Muscle of arm (tissue), 12 donors: Measurements from ENCODE around the gene DAG1. TPM values are rescaled to one million over a fixed set of nuclear protein-coding genes. Genes with fewer than 3 reads are reported as not detected.
A peak's percentile ranks its signal among the peaks of the same experiment; 100 is the strongest.
"Not testable (repeated sequence)": the region's sequence is repeated elsewhere in the genome, so short reads cannot be mapped to it uniquely, and the experiment has no call there.

ENCODE experiments used
- DNase-seq: peaks from one replicate; pipeline ENCODE4 v3.0.0-alpha.2; 2013
- polyA plus RNA-seq, 12 donors: library from polyadenylated mRNA; unstranded; fragments of 120-200 nt; gene quantifications; one replicate each; pipeline ENCODE4 v1.2.1, GENCODE V29; 2013; ENCODE audit not compliant: insufficient read length in 12 of 12

DAG1 gene
- polyA plus RNA-seq, 12 donors, result 108 to 281 (median 232) TPM; not detected in 1

DNA sequence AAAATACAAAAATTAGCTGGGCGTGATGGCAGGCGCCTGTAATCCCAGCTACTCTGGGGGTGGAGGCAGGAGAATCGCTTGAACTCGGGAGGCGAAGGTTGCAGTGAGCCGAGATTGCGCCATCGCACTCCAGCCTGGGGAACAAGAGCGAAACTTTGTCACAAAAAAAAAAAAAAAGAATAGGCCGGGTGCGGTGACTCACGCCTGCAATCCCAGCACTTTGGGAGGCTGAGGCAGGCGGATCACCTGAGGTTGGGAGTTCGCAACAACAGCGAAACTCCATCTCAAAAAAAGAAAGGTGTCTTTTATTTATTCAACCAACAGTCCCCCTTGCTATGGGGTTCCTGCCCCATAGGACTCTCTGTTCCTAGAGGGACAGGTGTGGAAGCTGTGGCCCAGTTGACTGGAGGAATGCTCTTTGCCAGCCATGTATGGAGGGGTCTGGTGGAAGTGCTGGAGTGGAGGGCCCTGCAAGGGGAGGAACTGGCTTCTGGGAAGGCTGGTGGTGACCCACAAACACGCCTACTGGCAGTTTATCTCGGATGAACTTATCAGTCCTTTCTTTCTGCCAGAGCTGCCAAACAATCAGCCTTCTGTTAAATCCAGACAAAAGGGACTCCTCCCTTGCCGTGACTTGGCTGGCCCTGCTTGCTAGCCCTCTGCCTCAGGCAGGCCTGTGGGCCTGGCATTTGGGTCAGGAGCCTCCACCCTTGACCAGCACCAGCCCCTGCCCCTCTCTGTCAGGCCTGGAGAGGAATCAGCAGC lies 4.6 kb upstream of the DAG1 start:
- DNase-seq, result no peak

DNA sequence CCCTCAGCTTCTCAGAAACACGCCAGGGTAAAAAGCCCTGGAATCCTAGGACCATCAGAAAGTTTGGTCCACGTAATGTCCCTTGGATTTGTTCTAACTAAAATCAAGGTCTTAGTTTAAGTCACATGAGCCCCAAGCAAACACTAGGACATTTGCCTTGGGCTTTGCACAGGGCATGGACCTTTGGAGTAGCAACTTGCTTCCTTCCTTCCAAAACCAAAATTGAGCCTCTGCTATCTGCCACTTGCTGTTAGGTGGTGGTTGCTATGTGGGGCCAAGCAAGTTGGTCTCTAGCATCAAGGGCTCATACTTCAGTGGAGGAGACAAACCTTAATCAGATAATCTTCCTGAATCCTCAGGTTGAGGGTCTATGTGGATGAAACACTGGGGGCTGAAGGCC lies 4.0 kb upstream of the DAG1 start:
- DNase-seq, result no peak

DNA sequence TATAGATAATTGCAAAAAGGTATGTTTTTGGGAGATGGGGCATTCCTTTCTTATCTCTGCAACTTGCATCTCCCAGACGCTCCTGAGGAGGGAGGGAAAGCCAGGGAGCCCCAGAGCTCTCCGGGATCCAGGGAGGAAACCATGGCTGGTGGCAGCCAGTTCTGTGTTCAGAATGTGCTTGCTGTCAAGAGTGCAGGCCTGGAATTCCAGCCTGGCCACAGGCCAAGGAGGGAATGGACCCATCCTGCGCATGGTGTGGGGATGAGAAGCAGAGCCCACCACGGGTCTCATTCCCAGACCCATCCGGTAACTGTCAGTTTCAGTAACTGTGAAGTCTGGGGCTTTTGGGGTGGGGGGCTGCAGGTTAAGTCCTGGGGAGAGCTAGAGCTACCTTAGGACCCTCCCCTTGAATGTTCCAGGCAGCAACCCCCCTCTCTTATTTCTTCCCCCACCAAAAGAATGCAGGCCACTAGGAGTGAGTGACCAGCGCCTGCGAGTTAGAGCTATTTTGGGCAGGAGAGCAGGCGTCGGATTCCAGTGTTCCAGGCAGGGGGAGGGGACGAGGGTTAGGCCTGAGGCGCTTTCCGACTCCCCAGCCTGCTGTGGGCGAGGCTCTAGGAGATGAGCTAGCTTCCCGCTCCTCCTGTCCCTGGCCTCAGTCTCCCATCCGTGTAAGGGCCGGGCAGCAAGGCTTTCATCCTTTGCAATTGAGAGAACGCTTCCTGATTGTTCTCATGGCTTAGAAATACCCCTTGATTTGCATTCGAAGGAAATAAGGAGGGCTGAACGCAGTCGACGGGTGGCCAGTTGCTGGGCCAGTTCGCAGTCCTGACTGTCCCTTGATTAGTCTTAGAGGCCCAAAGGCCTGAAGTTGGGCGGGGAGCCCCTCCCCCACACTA lies 781 bp upstream of the DAG1 start:
- peak; percentile 89 for DNase-seq

DNA sequence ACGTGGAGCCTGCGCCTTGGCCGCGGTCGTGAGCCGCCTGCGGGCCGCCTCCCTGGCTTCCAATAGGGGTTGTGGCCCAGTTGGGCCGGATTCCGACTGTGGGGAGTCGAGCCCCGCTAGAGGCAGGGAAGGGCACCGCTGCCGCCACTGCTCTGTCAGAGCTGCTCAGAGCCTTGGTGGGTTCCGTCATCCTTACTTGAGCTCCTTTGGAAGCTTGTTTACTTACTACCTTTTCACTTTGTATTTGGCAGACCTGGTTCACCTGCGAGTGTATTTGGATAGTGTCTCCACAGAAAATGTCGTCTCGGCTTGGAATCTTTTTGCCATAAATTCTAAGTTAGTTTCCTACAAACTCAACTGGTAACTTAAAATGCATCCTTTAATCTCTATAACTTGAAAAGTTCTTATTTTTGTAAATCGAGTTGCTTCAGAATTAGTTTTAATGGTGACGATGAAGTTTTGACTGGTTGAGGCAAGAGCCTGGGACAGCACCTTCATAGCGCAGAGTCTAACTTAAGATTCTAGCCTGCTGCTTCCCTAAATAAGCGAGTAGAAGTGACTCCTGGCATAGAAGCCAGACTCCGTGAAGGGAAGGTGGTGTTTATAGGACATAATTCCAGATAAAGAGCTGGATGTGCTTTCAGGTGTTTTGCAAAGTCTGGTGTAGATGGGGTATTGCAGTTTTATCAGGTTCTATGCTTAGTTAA lies 800 bp downstream of the DAG1 start:
- DNase-seq, result no peak

DNA sequence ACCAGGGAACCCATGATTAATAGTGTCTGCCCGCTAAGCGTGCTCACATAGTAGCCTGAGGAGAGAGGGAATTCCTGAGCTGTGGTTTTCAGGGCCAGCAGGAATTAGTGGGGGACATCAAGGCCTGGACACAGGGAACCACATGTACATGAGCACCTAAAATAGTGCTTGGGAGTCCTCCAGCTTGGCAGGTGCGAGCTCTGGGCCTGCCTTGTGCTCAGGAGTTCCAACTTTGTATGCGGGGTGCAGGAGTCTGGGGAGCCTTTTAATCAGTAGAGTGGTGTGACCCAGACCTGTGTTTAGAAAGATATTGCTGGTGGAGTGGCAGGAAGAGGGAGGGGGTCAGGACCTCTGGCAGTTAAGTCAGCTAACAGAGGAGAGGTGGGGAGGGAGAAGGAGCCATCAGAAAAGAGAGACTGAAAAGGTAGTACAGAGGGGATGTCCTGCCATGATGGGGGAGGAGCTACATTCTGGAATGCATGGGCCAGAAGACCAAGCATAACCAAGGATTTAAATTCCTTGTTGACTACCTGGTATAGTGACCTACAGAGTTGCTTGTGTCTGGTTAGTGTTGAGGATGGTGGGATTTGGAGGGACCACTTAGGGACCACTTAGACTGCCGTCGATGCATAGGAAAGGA lies 1.9 kb downstream of the DAG1 start:
- DNase-seq, result no peak

DNA sequence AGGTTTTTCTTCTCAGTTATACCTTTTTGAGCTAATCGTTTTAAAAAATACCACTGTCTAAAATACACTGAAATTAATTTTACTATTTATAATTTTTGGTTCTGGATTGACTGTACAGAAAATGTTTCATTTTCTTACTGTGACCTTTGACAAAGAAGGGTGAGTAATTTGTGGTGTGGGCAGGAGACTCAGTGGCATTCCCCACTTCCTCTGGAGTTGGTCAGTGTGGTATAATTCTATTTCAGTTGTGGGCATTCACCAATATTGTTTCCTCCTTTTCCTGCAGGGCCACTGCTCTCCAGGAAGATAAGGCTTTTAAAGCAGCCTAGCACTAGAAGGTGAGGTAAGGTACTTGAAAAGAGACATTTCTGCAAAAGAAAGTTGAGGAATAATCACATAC lies 6.5 kb downstream of the DAG1 start:
- no peak for DNase-seq

DNA sequence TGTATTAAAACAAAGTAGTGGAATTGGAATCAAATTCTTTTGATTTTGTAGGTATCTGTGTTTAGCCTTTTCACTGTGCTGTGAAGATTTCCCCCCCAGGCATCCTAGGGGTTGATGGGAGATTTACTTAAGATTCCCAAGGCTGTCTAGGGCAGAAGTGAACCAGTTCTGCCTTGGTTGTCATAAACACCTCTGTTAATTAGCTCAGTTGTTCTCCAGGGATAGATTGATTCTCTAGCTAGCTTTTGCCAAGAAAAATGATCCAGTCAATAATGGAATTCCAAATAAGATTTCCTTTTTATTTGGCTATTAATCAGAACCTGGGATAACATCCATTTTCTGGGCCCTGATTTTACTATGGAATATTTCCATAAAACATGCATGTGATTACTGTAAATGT lies 12.7 kb downstream of the DAG1 start:
- DNase-seq, result no peak

DNA sequence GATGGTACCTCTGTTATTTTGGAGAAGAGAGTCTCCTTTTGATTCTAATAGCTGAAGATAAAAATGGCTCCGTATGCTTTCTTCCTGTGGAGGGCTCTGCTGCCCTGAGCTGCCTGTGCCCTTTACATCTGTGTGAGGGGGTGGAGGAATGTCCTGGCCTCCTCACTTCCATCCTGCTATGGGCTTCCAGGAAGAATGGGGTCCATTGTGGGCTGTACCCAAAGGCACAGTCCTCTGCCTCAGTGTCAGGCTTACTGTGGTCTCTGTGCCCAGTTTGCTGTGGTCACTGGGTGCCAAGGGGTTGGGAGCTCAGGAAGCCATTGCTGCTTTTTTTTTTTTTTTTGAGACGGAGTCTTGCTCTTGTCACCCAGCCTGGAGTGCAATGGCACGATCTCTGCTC lies 14.4 kb downstream of the DAG1 start:
- DNase-seq, result no peak

DNA sequence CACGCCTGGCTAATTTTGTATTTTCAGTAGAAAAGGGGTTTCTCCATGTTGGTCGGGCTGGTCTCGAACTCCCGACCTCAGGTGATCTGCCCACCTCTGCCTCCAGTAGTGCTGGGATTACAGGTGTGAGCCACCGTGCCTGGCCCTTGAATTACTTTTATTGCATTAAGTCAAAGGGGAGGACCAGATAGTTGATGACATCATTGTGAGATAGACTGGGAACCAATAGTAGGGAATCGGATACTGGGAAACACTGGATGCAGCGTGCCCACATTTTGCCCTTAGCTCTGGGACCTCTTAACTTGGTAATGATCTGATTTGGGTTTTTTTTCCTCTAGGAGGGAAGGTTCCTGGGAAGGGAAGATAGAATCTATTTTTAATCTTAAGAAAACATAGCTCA lies 19.2 kb downstream of the DAG1 start:
- DNase-seq, result no peak

DNA sequence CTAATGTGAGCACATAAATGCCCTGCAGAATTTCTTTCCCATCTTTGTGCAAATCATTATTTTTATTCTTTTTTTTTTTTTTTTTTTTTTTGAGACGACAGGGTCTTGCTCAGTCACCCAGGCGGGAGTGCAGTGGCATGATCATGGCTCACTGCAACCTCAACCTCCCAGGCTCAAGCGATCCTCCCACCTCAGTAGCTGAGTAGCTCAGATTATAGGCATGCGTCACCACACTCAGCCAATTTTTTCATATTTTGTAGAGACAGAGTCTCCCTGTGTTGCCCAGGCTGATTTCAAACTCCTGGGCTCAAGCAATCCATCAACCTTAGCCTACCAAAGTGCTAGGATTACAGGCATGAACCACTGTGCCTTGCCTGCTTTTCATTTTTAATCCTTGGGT lies 22.9 kb downstream of the DAG1 start:
- DNase-seq, result no peak

DNA sequence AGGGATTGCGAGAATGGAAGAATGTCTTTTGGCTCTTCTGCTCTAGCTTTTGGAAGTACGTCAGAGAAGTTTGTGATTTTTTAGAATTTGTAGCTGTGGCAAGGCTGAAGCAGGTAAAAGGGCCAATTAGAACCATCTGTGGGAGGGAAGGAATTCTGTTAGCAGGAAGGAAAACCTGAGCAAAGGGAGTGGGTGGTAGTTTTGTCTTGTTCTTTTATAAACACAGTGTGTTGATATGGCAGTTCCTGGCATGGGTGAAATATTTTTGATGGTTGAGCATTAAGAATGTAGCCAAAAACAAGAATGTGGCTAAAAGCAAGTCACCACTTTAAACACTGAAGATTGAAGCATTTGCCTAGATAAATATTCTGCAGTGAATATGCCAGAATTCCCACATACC lies 23.8 kb downstream of the DAG1 start:
- no peak for DNase-seq

DNA sequence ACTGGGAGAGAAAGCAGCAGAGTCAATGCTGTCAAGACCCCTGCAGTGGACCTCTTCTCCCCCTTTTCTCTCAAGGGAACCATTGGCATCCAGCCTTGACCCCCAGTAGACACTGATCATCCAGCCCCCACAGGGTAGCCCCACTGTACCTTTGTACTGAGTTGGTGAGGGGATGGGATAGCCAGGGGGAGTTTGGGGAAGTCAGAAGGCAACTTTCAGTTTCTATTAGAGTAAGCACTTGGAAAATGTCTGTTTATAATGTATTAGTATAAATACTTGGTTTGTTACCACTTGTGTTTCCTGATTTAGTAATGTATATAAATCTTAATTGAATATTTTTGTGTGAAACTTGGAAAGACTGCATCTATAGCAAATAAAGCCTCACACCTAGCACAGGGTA lies 25.0 kb downstream of the DAG1 start:
- DNase-seq, result no peak

DNA sequence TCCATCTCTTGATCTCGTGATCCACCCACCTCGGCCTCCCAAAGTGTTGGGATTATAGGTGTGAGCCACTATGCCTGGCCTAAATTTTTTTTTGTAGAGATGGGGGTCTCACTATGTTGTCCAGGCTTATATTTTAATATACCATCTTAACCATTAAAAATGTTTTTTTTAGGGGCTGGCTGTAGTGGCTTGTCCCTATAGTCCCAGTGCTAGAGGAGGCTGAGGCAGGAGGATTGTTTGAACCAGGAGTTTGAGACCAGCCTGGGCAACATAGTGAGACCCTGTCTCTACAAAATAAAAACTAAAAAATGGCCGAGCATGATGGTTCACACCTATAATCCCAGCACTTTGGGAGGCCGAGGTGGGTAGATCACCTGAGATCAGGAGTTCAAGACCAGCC lies 26.8 kb downstream of the DAG1 start:
- DNase-seq, result not testable (repeated sequence)

DNA sequence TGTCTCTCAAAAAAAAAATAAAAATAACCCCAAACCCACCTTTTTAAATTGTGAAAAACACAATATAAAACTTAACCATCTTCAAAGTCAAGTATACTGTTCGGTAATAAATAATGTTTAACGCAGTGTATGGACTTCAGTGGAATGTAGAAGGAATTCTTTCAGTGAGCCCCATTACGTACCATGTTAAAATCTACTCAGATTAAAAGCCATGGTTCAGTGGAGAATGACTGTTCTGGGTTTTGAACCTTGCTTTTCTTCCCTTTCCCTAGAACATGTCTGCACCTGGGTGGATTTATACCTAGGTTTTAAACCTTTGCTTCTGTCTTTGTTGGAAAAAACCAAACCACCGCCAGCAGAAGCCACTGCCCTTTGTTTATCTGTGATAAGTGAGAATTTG lies 27.5 kb downstream of the DAG1 start:
- no peak for DNase-seq

DNA sequence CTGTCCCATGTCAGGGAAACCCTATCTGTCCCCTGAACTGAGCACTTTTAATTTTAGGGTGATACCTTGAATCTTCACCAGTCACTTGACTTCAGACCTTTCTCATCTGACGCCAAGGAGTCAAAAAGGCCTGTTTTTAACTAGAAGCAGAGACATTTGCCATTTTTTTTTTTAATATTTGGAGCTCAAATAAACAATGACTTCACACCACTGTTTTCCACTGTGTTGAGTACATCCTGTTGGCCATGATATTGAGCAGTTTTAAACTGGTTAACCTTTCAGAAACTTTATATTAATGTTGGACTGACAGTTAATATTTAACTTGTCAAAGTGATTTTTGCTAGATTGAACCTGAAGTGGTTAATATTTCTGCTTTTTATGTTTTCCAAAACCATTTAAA lies 28.2 kb downstream of the DAG1 start:
- no peak for DNase-seq

DNA sequence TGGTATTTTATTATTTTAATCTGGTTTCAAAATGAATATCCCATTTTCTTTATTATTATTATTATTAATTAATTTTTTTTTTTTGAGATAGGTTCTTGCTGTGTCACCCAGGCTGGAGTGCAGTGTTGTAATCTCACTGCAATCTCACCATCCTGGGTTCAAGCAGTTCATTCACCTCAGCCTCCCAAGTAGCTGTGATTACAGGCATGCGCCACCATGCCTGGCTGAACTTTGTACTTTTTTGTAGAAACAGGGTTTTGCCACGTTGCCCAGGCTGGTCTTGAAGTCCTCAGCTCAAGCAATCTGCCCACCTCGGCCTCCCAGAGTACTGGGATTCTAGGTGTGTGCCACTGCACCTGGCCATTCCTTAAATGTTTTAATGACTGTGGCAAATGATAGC lies 28.6 kb downstream of the DAG1 start:
- DNase-seq, result no peak

DNA sequence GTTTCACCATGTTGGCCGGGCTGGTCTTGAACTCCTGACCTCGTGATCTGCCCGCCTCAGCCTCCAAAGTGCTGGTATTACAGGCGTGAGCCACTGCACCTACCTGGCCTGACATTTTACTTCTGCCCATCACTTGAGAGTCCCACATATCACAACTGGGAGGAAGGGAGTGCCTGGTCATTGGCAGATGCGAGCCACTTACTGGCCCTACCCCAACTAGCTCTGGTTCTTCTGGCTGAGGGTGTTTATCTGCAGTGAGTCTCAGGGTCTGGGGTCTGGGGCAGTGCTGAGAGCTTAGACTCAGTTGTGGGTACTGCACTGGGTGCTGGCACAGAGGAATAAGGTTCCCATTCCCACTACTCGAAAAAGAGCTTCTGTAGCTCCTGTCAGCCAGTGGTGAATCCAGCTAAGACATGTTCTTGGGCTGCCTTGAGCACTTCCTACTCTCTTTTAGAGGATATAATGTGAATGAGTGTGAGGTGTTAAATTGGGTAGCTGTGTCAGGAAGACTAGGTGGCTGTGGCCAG lies 30.2 kb downstream of the DAG1 start:
- DNase-seq, result no peak

DNA sequence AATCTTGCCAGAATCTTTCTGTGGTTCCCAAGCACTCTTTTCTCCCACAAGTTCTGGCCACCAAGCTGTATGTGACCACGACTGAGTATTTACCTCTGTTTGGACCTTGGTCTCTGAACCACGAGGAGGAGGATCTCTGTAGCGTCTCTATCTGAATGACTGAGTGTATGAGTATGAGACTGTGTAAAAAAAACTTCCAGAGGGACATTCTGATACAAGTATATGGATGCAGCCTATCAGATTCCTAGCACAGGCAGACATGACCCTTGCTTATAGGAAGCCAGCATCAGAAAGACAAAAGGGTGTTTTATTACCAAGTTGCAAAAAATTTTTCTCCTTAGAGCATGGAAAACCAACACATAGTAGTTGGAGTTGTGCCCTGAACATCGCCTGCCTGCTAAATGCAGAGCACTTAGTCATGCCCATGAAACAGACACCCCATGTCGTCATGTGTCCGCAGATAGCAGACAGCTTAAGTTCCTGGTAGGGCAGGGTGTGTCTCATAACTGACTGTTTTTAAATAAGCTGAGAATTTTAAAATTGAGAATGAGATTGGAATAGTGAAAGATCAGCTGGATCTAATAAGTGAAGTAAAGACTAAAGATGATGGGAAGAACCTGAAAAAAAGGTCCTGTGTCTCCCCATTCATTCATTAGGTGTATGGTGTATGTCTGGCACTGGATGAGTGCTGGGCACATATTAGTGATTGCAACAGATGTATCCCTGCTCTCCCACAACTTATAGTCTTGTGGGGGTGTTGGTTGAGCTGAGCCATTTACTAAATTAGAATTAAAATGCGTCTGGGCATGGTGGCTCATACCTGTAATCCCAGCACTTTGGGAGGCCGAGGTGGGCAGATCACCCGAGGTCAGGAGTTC lies 30.9 kb downstream of the DAG1 start:
- peak; percentile 53 for DNase-seq

DNA sequence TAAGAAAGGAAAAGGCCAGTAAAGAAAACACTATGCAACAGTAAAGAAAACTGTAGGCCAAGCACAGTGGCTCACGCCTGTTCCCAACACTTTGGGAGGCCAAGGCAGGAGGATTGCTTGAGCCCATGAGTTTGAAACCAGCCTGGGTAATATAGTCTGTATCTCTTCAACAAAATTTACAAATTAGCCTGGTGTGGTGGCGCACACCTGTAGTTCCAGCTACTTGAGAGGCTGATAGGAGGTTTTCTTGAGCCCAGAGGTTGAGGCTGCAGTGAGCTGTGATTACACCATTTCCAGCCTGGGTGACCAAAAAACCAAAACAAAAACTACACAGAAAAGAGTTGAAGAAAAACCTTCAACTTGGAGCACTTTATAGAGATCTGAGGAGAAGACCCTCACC lies 31.8 kb downstream of the DAG1 start:
- no peak for DNase-seq

DNA sequence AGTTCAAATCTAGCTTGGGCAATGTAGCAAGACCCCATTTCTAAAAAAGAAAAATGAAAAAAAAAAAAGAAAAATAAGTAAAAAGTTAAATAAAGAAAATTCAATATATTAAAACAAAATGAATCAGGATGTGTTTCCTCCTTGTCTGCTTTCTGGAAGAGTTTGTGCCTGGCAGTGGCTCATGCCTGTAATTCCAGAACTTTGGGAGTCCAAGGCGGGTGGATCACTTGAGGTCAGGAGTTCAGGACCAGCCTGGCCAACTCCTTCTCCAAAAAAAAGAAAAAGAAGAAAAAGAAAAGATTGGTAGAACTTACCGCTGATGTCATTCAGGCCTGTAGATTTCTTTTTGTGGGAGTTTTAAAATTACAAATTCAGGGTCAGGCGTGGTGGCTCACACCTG lies 36.8 kb downstream of the DAG1 start:
- no peak for DNase-seq

DNA sequence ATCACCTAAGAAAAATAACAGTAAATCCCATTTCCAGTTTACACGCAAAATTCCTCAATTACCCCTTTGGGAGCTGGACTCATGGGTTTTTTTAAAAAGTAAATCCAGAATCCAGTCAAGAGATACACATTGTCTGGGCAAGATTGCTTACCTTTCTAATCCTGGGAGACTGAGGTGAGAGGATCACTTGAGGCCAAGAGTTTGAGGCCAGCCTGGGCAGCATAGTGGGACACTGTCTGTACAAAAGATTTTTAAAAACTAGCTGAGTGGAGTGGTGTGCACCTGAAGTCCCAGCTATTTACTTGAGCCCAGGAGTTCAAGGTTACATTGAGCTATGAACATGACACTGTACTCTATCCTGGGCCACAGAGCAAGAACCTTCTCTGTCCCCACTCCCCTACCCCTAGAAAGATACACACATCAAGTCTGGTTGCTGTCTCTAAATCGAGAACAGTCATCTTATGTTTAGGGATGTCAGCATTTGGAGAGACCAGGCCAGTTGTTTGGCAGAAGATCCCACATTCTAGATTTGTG lies 39.0 kb downstream of the DAG1 start:
- no peak for DNase-seq
